ENCODE data around the gene PCGF1. TPM values are rescaled to one million over a fixed set of nuclear protein-coding genes. Genes with fewer than 3 reads are reported as not detected.

PCGF1 gene
- total RNA-seq, 1 experiment from 2014 or later, result 39.9 TPM

DNA sequence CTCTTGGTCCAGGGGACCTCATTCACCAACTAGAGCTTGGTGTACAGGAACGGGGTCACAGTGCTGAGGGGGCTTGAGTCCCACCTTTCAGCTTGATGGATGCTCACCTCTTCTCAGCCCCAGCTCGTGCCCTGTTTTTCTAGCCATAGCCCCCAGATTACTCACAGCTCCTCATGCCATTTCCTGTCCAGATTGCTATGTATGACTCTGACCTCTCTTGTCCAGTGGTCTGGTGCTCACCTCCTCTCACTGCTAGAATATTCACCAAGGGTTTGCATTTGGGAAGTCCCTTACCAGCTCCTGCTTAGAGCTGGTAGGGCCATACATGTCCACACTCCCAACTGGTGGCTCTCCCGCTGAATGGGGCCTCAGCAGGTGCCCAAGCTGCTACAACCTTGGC lies 13.9 kb downstream of the PCGF1 start:
- ATAC-seq, result no peak

DNA sequence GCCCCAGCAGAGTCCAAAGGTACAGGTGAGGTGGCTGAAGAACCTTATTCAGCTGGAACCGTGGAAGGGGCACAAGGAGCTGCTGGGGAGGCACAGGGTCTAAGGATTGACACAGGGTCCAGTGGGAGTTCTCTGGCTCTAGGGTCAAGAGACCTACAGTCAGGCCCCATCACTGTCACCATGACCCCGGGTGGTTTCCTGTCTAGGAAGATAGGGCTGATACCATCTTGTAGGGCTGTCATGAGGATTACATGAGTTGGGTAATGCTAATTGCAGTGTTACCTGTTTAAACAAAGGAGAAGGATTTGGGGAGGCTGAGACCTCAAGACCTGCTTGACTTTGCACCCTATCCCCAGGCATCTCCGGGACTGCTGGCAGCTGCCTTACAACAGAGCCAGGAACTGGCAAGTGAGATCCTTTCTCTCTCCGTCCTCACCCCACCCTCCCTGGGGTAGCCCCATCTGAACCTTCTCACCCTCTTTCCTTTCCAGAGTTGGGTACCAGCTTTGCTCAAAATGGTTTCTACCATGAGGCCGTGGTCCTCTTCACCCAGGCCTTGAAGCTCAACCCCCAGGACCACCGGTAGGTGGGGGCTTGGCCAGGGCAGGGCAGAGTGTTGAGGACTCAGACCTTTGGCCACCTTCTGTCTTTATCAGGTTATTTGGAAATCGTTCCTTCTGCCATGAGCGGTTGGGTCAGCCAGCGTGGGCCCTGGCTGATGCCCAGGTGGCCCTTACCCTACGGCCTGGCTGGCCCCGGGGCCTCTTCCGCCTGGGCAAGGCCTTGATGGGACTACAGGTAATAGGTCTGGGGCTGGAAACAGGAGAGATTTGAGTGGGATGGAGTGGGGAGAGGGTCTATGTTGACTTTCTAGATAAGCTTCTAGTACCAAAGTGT lies 15.6 kb downstream of the PCGF1 start:
- POLR2A ChIA-PET, result no interaction called here

More for the DNA sequence above, 13.9 kb downstream of the PCGF1 start:
- Histone ChIP-seq H3K9me2 (ENCODE audit: insufficient read depth) (no peaks in the 10 kb centered on the region), H3K4me2 (ENCODE audit: low read length) (no peak overlapping the region), H3K4me1 (ENCODE audit: control insufficient read depth in 1 of 2, insufficient read depth in 2 of 2, low read length in 2 of 2) (peaks cover 0 to under 1% of the 10 kb centered on the region in 2 experiments; a peak in 1 of 4 replicates), H3K9ac (ENCODE audit: low read length) (no peak overlapping the region), H3K27me3 (ENCODE audit: insufficient read depth, low read length) (no peaks in the 10 kb centered on the region), H3K27ac (ENCODE audit: low read depth, low read length) (no peak overlapping the region), H2AFZ (ENCODE audit: low read depth, low read length, poor library complexity, severe bottlenecking) (no peak overlapping the region), H3K4me3 (replicated peaks in 1 of 2; ENCODE audit: low read depth in 1 of 2, low read length in 2 of 2) (no peak overlapping the region), H3K9me3 (ENCODE audit: control insufficient read depth in 1 of 2, insufficient read depth in 1 of 2, low read depth in 1 of 2, low read length in 2 of 2) (no peaks in the 10 kb centered on the region), H3K36me3 (ENCODE audit: control insufficient read depth in 1 of 2, insufficient read depth in 2 of 2, low read length in 2 of 2) (peaks cover 4 to 17% of the 10 kb centered on the region in 2 experiments; a peak in 2 of 4 replicates), H3K79me2 (ENCODE audit: insufficient read depth, low read length) (no peaks in the 10 kb centered on the region), H4K20me1 (ENCODE audit: insufficient read depth) (no peaks in the 10 kb centered on the region)
- RAD21 ChIA-PET (ENCODE audit: low non-redundant PET in 1 of 2, low total read pairs in 2 of 2, uncharacterized antibody in 2 of 2, unreplicated experiment in 2 of 2), result no interaction called here
- POLR2A ChIA-PET, result no interaction called here
- BruUV-seq (replicated peaks), result no TSS peak
- intact Hi-C loops (cut with micrococcal nuclease), result no loop called here
- CTCF ChIA-PET, result no interaction called here
- TF ChIP-seq CBX3 (IDR thresholded peaks at IDR 0.05; ENCODE audit: low read depth), result no peak
- TF ChIP-seq, protein P1, sequence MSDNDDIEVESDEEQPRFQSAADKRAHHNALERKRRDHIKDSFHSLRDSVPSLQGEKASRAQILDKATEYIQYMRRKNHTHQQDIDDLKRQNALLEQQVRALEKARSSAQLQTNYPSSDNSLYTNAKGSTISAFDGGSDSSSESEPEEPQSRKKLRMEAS (IDR thresholded peaks at IDR 0.05), result no peak
- TF ChIP-seq JUND (IDR thresholded peaks at IDR 0.05), result no peak
- no peak for TF ChIP-seq EZH2phosphoT487 (IDR thresholded peaks at IDR 0.05; ENCODE audit: borderline replicate concordance)
- TF ChIP-seq TCF7L2 (IDR thresholded peaks at IDR 0.05; ENCODE audit: borderline replicate concordance, extremely low read depth, insufficient read depth, insufficient read length), result no peak
- TF ChIP-seq SRF (IDR thresholded peaks at IDR 0.05; ENCODE audit: low read depth), result no peak
- TF ChIP-seq EZH2 (IDR thresholded peaks at IDR 0.05), result no peak
- TF ChIP-seq ZFX (IDR thresholded peaks at IDR 0.05), result no peak
- no peak for TF ChIP-seq SIN3A (IDR thresholded peaks at IDR 0.05; ENCODE audit: low read depth)
- TF ChIP-seq RAD21 (IDR thresholded peaks at IDR 0.05; ENCODE audit: low read depth), result no peak
- TF ChIP-seq EGR1 (IDR thresholded peaks at IDR 0.05; ENCODE audit: low read depth), result no peak
- TF ChIP-seq POLR2AphosphoS5 (IDR thresholded peaks at IDR 0.05; ENCODE audit: low read depth, low read length), result no peak
- TF ChIP-seq FOSL1 (IDR thresholded peaks at IDR 0.05; ENCODE audit: low read depth), result no peak
- no peak for TF ChIP-seq SP1 (IDR thresholded peaks at IDR 0.05; ENCODE audit: low read depth)
- no peak for DNase-seq (ENCODE audit: low read depth, low spot score)

More for the DNA sequence above, 15.6 kb downstream of the PCGF1 start:
- no peaks in the 10 kb centered on the region for H3K27me3 ChIP-seq (ENCODE audit: insufficient read depth, low read length)
- no peaks in the 10 kb centered on the region for H3K9me2 ChIP-seq (ENCODE audit: insufficient read depth)
- no peaks in the 10 kb centered on the region for H3K9me3 ChIP-seq (ENCODE audit: control insufficient read depth in 1 of 2, insufficient read depth in 1 of 2, low read depth in 1 of 2, low read length in 2 of 2)
- BruUV-seq (replicated peaks), result no TSS peak
- no peaks in the 10 kb centered on the region; the same call in 1 of the 2 replicates for H3K79me2 ChIP-seq (ENCODE audit: insufficient read depth, low read length)
- H3K9ac ChIP-seq (ENCODE audit: low read length), result no peak overlapping the region
- no peak overlapping the region for H3K4me3 ChIP-seq (replicated peaks in 1 of 2; ENCODE audit: low read depth in 1 of 2, low read length in 2 of 2)
- ATAC-seq (no peak), DNase-seq (ENCODE audit: low read depth, low spot score) (no peak)
- H3K27ac ChIP-seq (ENCODE audit: low read depth, low read length), result no peak overlapping the region
- H3K4me1 ChIP-seq (ENCODE audit: control insufficient read depth in 1 of 2, insufficient read depth in 2 of 2, low read length in 2 of 2), result peaks cover 0 to 8% of the 10 kb centered on the region in 2 experiments; a peak in 1 of 4 replicates
- ChIA-PET RAD21 (ENCODE audit: low non-redundant PET in 1 of 2, low total read pairs in 2 of 2, uncharacterized antibody in 2 of 2, unreplicated experiment in 2 of 2) (no interaction called here), CTCF (no interaction called here)
- peaks cover 4 to 17% of the 10 kb centered on the region in 2 experiments; a peak in 2 of 4 replicates for H3K36me3 ChIP-seq (ENCODE audit: control insufficient read depth in 1 of 2, insufficient read depth in 2 of 2, low read length in 2 of 2)
- intact Hi-C loops (cut with micrococcal nuclease), result no loop called here
- no peak overlapping the region for H3K4me2 ChIP-seq (ENCODE audit: low read length)
- no peak overlapping the region for H2AFZ ChIP-seq (ENCODE audit: low read depth, low read length, poor library complexity, severe bottlenecking)
- TF ChIP-seq POLR2AphosphoS5 (IDR thresholded peaks at IDR 0.05; ENCODE audit: low read depth, low read length) (no peak), ZNF274 (IDR thresholded peaks at IDR 0.05; ENCODE audit: low read depth, low read length) (no peak), ZFX (IDR thresholded peaks at IDR 0.05) (no peak)
- TF ChIP-seq, protein P2, sequence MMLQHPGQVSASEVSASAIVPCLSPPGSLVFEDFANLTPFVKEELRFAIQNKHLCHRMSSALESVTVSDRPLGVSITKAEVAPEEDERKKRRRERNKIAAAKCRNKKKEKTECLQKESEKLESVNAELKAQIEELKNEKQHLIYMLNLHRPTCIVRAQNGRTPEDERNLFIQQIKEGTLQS (IDR thresholded peaks at IDR 0.05), result no peak
- TF ChIP-seq, protein P3, sequence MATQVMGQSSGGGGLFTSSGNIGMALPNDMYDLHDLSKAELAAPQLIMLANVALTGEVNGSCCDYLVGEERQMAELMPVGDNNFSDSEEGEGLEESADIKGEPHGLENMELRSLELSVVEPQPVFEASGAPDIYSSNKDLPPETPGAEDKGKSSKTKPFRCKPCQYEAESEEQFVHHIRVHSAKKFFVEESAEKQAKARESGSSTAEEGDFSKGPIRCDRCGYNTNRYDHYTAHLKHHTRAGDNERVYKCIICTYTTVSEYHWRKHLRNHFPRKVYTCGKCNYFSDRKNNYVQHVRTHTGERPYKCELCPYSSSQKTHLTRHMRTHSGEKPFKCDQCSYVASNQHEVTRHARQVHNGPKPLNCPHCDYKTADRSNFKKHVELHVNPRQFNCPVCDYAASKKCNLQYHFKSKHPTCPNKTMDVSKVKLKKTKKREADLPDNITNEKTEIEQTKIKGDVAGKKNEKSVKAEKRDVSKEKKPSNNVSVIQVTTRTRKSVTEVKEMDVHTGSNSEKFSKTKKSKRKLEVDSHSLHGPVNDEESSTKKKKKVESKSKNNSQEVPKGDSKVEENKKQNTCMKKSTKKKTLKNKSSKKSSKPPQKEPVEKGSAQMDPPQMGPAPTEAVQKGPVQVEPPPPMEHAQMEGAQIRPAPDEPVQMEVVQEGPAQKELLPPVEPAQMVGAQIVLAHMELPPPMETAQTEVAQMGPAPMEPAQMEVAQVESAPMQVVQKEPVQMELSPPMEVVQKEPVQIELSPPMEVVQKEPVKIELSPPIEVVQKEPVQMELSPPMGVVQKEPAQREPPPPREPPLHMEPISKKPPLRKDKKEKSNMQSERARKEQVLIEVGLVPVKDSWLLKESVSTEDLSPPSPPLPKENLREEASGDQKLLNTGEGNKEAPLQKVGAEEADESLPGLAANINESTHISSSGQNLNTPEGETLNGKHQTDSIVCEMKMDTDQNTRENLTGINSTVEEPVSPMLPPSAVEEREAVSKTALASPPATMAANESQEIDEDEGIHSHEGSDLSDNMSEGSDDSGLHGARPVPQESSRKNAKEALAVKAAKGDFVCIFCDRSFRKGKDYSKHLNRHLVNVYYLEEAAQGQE (IDR thresholded peaks at IDR 0.05; ENCODE audit: low read depth), result no peak
- no peaks in the 10 kb centered on the region for H4K20me1 ChIP-seq (ENCODE audit: insufficient read depth)
